Measurements from ENCODE around the gene TSPAN6.

GRCh38 chrX:100647739-100648138 is 11.1 kb upstream of the TSPAN6 start:
- TF ChIP-seq CTCF (IDR thresholded peaks at IDR 0.05 in 8 of 11, conservative IDR thresholded peaks at IDR 0.05 in 3 of 11): no peak
- TF ChIP-seq POLR2AphosphoS5 (IDR thresholded peaks at IDR 0.05): no peak
